HG02571 (cell line): Measurements from ENCODE around the gene PIAS1.
"Not testable (repeated sequence)": the region's sequence is repeated elsewhere in the genome, so short reads cannot be mapped to it uniquely, and the experiment has no call there.

Source experiments
- ATAC-seq: cut with Tn5 transposase; IDR thresholded peaks from one replicate; pipeline ENCODE4 v1.9.1; 2021; ENCODE audit warnings: mild to moderate bottlenecking, moderate library complexity; ENCODE audit not compliant: unreplicated experiment

PIAS1 gene

DNA sequence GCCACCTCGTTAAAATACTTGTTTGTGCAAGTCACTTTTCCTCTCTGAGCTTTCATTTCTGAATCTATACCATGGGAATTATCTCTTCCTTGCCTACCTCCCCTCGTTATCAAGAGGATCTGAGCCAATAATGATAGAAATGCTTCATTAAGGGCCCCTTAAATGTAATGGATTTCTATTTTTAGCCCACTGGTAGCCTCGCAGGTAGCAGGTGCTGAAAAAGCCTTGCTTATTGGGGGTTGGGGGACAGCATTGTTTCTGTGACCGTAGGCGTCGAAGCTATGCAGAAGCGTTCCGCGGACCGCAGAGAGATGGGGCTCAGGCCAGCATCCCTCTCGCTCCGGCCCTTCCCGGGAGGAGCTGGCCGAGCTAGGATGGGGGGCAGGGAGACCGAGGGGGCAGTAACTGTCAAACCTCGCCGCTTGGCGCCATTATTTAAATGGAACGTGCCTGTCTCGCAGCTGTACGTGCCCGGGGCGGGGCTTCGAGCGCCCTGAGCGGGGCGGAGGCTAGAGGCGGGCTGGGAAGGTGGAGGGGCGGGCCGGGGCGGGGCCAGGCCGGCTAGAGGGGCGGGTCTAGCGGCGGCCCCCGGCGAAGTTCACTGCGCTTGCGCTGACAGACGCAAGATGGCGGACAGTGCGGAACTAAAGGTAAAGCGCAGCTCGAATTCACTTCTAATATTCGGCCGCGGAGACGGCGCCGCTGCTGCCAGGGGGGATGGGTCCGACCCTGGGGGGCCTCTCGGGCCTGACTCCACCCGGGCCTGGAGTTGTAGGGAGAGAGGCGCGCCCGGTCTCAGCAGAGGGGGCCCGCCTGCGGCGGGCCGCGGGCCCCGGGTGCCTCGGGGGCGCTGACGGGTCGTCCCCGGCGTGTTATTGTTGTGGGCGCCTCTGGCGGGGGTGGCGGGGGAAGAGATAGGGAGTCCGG lies at the start of gene PIAS1:
PIAS1 (plus strand) TSS at position 615 of the 927 bp plus-strand sequence; CDS start at position 627, 12 bp downstream.
- ATAC-seq: peak; percentile 73

DNA sequence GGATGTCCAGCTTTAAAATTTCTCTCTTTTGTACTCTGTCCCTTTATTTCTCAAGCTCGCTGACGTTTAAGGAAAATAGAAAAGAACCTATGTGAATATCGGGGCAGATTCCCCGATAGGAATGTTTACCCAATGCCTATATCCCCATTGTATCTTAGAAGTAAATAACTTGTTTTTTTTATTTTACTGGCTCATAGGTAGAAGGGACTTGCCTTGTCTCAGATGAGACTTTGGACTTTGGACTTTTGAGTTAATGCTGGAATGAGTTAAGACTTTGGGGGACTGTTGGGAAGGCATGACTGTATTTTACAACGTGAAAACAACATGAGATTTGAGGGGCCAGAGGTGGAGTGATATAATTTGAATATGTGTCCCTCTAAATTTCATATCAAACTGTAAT lies 46.5 kb upstream of the PIAS1 start:
- ATAC-seq: not testable (repeated sequence)

DNA sequence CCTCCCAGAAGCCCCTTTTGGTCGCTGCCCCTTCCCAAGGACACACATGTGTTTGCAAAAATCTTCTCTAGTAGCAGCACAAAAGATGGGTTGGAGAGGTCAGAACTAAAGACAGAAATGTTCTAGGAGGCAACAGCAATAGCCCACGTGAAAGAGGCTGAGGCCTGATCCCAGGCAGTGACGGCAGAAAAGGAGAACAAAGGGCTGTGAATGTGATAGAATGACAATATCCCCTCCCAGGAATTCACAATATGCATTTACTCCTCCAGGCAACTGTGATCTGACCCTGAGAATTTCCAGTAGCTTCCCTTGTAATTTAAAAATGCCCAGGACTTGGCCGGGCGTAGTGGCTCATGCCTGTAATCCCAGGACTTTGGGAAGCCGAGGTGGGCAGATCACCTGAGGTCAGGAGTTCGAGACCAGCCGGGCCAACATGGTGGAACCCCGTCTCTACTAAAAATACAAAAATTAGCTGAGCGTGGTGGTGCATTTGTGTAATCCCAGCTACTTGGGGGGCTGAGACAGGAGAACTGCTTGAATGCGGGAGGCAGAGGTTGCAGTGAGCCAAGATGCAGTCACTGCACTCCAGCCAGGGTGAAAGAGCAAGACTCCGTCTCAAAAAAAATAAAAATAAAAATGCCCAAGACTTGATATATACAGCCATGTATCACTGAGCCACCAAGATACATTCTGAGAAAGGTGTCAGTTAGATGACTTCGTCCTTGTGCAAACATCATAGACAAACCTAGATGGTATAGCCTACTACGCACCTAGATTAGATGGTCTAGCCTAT lies 43.6 kb upstream of the PIAS1 start:
- no peak for ATAC-seq

DNA sequence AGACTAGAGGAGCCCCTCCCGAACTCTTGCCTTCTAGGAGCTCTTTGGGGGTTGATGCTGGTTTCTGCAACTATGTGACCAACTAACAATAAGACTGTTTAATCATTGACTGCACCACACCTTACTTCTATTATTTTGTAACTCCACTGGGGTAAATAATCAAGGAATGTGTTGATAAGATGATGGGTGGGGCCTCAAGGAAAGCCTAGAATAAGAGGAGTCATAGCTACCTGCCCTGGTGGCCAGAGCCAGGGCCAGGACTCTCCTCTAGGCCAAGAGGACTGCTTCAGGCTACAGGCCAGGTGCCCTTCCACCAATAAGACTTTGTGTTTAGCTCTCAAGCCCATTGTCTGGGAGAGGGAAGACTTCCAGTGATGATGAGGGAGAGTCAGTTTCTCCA lies 41.2 kb upstream of the PIAS1 start:
- no peak for ATAC-seq

DNA sequence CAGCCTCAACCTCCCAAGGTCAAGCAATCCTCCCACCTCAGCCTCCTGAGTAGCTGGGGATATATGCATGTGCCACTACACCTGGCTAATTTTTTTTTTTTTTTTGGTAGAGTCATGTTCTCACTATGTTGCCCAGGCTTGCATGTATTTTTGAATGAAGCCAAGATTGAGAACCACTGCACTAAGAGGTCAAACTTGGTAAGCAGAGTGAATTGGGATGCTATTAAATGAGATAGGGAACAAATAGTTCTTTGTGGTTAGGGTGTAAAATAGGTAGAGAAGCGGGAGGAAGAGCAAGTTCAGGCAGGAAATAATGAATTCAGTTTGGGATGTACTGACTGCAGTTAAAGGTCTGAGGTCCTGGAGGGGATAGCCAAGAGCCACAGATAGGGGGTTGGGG lies 39.9 kb upstream of the PIAS1 start:
- ATAC-seq: no peak

DNA sequence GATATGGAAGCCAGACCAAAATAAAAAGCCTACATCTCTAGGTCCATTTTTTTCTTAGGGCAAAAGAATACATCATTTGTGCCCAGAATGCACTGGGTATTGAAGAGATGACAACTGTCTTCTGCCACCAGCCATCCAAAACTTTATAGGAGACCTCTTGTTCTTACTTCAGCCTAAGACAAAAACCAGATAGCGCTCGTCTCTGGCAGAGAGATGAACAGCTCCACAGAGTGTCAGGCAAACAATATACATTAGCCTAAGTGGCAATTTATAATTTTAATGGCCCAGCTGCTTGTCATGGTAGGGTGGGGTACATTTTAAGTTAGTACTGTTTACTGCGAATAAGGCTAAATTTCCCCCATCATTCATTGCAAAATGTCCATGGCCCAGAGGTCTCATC lies 38.9 kb upstream of the PIAS1 start:
- no peak for ATAC-seq

DNA sequence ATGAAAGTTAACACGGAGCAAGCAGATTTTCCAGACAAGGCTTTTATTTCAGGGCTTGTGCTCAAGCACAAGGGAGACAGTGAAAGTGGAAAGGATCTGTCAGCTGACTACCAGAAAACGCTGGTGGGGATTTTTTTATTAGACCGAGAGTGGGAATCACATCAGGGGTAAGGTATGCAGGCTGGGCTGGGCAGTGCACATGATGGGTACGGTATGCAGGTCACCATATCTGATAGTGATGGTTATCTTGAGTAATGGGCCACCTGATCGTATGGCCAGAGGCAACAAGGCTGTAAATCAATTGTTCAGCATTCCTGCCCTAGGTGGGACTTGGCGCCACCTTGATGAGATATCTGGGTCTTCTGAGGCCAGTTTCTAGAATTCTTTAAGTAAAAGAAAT lies 36.9 kb upstream of the PIAS1 start:
- ATAC-seq: no peak

DNA sequence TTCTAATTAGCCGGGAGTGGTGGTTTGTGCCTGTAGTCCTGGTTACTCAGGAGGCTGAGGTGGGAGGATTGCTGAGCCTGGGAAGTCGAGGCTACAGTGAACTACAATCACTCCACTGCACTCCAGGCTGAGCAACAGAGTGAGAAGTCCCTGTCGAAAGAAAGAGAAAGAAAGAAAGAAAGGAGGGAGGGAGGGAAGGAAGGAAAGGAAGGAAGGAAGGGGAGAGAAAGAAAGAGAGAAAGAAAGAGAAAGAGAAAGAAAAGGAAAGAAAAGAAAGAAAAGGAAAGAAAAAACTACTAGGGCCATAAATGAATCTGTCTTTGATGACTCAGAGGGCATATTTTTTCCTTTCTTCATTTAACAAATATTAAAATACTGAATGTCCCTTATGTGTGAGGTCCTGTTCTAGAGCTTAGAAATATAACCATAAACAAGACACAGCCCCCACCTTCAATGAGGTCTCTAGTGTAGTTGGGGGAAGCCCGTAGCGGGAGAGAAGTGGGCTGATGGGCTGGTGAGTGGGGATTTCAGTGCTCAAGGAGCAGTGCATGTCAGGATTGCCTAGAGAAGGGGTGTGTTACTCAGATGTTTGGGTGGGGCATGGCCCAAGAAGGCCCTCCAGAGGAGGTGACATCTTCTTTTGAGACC lies 35.2 kb upstream of the PIAS1 start:
- ATAC-seq: no peak

DNA sequence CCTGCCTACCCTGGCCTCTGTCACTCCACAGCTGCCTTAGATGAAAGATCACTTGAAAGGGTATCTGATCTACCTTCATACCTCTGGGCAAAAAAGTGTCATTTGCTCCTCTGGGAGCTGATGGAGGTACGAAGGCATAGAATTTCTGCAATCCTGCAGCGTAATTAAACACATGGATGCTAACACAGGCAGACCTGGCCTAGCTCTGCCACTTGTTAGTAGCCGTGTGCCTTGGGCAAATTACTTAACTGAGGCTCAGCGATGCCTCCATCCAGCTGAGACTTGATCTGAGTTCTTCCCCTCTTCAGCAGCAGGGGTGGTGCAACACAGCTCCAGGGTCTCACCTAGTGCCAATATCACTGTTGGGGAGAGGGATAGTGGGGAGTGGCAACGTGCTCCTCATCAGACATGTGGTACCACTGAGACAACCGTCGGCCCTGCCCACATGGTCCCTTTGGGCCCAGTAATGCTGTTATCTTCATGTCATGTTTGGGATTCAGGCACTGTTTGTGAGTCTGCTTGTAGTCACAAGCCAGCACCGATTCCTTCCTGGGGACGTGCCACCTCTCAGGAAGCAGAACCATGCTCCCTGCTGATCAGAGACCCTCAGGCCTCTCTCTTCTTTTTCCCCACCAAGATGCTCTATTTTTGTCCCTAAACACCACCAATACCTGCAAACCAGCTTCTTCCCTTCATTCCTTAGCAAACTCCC lies 34.1 kb upstream of the PIAS1 start:
- ATAC-seq: no peak

DNA sequence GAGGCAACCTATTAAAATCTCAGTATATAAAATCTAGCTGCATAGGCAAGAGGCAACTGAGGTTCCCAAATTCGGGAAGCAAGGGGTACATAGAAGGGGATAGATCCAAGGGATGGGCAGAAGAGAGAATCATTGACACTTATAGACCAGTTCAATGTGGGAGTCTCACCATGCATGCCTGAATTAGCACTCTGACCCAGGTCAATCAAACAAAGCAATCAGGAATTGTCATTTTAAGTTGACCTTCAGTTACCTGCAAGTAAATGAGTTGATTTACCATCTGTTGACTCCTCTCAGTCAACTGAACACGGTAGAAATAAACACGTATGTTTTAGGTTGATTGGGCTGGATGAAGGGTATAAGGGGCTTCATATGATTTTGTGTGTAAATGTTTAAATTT lies 33.4 kb upstream of the PIAS1 start:
- no peak for ATAC-seq

DNA sequence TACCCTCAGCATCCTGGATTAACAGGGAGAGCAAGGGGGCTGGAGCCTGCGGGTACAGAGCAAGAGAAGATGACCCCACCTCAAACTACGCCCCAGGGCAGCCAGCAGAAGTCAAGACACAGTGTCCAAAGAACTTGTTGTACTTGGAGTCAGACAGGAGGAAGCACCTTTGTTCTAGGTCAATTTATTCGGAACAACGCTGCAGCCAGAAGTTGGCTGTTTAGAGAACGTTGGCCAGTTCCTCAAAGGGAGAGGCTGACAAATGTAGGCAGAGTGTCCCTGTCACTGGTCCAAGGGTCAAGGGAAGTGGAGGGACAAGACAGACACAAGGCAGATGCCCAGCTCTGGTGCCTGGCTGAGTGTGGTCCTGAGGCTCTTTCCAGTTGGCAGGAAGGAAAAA lies 32.1 kb upstream of the PIAS1 start:
- ATAC-seq: no peak

DNA sequence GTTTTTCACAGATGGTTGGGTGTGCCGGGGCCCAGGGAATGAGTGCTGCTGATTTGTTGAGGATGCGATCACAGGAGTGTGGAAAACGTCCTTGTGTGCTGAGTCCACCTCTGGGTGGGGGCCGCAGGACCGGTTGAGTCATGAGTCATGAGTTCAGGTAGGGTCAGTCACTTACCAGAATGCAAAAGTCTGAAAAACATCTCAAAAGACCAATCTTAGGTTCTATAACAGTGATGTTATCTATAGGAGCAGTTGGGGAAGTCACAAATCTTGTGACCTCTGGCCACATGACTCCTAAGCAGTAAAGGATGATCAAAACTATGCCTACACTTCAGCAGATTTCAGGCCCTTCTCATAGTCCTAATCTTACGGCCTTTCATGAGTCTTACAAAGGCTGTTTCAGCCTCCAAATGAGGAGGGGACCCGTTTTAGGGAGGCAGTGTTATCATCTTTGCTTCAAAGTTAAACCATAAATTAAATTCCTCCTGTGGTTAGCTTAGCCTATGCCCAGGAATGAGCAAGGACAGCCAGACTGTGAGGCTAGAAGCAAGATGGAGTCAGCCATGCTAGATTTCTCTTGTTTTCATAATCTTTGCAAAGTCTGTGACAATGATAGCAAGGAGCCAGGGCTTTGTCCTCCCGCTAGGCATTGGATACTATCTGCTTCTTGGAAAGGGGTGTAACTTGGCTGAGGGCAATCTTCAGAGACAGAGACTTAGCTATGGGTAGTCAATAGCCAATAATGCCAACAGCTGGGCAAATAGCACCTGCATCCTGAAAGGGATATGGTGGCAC lies 30.6 kb upstream of the PIAS1 start:
- ATAC-seq: no peak

DNA sequence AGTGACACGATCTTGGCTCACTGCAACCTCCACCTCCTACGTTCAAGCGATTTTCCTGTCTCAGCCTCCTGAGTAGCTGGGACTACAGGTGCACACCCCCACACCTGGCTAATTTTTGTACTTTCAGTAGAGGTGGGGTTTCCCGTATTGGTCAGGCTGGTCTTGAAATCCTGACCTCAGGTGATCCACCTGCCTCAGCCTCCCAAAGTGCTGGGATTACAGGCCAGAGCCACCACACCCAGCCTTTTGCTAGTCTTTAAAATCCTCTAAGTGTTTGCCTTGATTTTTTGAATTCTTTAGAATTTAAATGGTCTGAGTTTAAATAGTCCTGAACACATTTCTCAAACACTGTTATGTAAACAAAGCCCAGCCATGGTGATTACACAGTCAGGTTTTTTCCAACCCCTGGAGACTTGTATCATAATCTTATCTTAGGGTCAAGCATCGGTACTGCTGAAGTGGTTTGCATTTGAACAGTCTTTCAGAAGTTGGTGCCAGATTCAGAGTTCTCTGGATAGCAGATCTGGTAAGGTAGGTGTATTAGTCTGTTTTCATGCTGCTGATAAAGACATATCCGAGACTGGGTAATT lies 28.2 kb upstream of the PIAS1 start:
- ATAC-seq: no peak

DNA sequence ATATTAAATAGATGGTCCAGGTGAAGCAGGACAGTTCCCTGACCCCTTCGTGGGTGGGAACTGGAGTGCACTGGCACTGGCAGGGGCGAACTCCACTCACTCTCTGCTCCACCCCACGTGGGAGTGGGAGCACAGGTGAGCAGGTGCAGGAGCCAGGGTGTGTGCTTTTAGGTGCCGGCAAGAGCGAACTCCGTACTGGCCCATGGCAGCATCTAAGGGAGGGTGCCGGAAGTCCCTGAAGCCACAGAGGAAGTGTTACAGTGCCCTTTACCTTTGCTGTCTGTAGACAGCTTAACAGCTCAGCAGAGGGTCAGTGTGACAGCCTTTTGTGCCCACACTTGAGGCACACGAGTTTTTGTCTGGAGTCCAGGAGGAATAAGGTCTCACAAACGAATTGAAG lies 26.7 kb upstream of the PIAS1 start:
- no peak for ATAC-seq

DNA sequence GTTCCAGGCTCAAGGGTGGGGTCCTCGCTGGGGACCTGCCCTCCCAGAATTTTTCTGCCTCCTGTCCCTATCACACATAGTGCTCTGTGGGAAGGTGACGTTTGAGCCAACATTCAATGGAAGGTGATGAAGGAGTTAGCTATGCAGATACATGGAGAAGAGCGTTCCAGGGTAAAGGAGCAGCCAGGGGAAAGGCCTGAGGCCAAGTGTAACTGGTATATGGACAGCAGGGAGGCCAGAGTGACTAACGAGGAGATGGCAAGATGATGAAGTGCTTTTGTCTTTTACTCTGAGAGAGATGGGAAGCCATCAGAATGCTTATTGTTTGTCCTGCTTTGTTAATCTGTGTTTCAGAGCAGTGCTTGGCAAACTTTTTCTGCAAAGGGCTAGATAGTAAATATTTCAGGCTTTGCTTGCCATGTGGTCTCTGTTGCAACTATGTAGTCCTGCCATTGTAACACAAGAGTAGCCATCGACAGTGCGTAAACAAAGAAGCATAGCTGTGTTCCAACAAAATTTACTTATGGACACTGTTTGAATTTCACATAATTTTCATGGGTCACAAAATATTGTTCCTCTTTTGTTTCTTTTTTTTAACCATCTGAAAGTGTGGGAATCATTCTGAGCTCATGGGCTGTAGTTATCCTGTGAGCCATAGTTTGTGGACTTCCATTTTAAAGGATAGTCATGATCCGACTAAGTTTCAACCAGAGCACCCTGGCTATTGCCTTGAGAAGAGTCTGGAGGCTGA lies 25.8 kb upstream of the PIAS1 start:
- no peak for ATAC-seq

DNA sequence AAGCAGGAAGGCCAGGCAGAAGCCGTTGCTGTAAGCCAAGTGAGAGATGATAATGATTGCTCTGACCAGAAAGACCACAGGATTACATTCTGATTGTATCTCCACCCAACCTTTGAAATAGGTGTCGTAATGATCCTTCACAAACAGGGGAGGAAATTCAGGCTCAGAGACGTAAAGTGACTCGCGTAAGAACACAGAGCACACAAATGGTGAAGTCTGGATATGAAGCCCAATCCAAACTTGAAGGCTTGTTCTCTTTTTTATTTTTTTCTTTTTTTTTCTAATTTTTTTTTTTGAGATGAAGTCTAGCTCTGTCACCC lies 25.3 kb upstream of the PIAS1 start:
- ATAC-seq: no peak

DNA sequence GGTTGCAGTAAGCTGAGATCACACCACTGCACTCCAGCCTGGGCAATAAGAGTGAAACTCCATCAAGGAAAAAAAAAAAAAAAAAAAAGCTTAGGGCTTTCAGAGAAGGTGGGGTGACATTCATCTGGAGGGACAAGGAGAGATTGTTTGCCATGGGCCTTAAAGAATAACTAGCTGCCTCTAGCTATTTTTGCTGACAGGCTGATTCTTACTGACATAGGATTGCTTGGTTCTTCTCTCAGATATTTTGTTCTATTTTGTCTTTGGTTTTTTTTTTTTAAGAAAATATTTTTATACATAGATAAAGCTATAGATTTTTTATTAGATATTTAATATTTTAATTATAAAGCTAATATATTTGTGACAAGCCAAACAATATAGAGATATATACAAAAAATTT lies 24.2 kb upstream of the PIAS1 start:
- no peak for ATAC-seq

DNA sequence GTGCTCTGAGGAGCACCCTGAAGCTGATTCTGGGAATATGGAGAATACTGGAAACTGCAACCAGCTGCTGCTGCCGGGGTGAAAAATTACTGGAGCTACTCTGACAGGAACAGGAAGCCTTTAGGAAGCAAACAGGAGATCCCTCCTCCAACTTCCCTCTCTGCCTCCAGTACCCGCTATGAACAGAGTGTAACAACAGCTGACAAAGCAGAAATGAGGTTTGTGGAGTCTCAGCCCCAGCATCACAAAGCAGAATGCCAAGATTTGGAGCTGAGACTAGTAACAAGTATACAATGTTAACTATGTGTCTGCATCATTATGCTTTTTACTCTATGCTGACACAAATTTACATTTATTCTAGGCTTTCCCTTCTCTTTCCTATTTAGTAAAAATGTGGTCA lies 22.7 kb upstream of the PIAS1 start:
- ATAC-seq: no peak

DNA sequence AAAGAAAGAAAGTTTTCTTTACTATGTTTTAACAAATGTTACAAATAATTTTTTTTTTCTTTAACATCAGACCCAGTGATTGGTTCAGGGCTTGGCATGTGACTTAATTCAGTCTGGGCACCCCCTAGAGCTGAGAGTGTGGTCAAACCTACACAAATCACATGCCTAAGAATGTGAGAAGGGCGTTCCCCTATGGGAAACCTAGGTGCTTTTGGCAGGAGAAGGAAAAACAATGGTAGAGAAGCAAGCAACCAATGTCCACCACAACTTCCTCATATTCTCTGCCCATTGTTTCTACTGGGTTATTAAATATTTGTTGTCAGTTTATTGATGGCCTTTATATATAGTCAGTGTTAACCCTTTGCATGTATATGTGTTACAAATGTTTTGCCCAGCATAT lies 21.4 kb upstream of the PIAS1 start:
- no peak for ATAC-seq
